Fibroblast of upper back skin (primary cell): Measurements from ENCODE around the gene MTCH2.
"Not testable (repeated sequence)": the region's sequence is repeated elsewhere in the genome, so short reads cannot be mapped to it uniquely, and the experiment has no call there.

ENCODE experiments used
- DNase-seq: peaks from one replicate; pipeline ENCODE4 v3.0.0-alpha.2; 2013

The MTCH2 gene

DNA sequence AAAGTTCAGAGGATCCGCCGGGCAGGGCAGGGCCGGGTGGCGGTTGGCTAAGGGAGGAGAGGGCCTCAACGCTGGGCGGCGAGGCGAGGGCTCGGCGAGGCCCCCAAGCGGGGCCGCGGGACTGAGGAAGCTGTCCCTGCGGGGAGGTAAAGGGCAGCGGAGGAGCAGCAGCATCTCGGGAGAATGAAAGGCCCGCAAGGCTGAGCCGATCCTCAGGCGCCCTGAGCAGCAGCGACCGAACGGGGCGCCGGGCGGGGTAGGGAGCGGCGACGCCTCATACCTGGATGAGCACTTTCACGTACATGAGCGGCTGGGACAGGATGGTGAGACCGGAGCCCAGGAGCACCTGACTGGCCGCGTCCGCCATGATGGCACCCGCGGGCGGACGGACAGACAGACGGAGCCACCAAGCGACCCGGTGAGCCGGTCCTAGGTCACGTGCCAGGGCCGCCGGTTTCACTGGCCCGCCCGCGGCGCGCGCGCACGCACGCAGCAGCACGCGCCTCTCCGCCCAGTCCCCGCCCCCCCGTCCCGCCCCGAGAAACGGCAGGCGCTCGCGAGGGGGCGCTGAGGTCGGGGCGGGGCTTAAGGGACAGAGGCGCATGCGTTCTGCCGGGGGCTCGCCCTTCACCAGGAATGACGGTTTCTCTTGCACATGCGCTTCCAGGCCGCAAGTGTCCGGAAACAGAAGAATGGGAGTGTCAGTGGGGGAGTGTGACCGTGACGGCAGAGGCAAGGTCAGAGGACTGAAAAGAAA, at the start of gene MTCH2:
Gene MTCH2, minus strand, starts transcription at position 461 of the 757 bp plus-strand sequence. Its CDS starts 94 bp downstream, at position 367.
- peak; percentile 97 for DNase-seq

DNA sequence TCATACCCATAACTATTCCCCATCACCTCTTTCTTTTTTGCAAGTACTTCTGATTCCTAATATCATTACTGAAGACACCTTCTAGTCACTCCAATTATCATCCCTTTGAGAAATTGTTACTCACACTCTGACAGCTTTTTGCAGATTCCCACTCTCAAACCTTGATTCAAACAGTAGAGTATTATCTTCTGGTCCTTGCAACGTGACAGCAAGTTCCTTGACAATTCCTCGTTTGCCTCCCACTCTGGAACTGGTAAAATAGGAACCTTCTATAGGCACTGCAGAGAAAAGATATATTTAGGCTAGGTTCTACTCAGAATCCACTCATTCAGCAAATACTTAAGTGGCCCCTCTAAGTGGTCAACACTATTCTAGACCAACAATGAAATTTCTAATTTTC, 49.6 kb upstream of the MTCH2 start:
- no peak for DNase-seq

DNA sequence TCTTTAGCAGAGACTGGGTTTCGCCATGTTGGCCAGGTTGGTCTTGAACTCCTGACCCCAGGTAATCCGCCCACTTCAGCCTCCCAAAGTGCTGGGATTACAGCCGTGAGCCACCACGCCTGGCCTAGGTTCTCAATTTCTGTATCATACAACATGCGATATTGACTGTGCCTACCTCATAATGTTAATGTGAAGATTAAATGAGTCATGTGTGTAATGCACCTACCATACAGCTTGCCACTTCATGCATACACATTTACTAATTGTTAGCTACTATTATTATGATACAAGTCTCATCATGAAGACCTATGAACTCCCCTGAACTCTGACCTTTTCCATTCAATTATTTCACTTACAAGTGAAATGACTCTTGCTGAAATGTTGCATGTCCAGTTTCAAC, 47.1 kb upstream of the MTCH2 start:
- DNase-seq, result no peak

DNA sequence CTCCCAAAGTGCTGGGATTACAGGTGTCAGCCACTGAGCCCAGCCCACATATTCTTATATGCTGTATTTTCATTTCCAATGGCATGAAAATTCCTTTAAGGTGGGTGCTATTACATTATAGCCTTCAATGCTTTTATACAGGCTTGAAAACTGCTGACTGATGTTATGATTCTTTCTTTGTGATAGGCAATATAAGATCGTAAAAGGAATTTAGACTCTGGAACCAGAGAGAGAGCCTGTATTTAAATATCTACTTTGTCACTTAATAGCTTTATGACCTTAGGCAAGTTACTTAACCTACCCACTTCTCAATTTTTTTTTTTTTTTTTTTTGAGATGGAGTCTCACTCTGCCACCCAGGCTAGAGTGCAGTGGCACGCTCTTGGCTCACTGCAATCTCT, 46.6 kb upstream of the MTCH2 start:
- DNase-seq, result no peak

DNA sequence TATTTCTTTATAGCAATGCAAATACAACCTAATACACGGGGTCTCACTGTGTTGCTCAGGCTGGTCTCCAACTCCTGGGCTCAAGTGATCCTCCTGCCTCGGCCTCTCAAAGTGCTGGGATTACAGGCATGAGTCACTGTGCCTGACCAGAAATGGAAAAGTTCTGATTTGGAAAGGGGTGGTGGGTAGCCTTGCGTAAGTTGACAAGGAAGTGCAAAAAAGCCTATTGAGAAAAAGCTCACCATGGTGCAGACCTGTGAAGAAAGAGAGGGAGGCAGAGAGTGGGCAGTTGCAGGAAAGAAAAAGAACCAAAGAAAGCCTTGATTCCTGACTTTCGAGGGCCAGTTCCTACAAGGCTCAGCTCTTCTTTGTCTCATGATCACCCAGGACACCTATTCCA, 45.8 kb upstream of the MTCH2 start:
- DNase-seq, result no peak

DNA sequence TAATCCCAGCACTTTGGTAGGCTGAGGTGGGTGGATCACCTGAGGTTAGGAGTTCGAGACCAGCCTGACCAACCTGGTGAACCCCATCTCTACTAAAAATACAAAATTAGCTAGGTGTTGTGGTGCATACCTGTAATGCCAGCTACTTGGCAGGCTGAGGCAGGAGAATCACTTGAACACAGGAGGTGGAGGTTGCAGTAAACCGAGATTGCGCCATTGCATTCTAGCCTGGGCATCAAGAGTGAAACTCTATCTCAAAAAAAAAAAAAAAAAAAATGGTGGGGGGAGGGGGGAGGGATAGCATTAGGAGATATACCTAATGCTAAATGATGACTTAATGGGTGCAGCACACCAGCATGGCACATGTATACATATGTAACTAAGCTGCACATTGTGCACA, 44.3 kb upstream of the MTCH2 start:
- not testable (repeated sequence) for DNase-seq

DNA sequence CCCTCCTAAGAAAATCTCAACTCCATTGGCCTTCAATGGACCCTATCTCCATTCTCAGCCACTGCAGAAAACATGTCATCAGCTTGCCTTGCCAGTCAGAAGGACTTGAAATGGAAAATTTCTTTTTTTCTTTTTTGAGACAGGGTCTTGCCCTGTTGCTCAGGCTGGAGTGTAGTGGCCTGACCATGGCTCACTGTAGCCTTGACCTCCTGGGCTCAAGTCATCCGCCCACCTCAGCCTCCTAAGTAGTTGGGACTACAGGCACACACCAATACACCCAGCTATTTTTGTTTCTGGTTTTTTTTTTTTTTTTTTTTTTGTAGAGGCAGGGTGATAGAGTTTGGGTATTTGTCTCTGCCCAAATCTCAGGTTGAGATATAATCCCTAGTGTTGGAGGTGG, 43.8 kb upstream of the MTCH2 start:
- DNase-seq, result no peak

DNA sequence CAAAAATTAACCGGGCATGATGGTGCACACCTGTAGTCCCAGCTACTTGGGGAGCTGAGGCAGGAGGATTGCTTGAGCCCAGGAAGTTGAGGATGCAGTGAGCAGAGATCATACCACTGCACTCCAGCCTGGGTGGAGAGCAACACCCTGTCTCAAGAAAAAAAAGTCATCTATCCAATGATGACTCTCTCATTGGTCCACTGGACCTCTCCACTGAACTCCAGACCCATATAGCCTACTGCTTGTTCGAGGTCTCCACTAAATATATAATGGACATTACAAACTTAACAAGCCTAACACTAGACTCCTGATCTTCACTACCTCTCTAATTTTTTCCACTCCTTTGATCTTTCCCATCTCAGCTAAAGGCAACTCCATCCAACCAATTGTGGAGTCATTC, 33.5 kb upstream of the MTCH2 start:
- DNase-seq, result no peak

DNA sequence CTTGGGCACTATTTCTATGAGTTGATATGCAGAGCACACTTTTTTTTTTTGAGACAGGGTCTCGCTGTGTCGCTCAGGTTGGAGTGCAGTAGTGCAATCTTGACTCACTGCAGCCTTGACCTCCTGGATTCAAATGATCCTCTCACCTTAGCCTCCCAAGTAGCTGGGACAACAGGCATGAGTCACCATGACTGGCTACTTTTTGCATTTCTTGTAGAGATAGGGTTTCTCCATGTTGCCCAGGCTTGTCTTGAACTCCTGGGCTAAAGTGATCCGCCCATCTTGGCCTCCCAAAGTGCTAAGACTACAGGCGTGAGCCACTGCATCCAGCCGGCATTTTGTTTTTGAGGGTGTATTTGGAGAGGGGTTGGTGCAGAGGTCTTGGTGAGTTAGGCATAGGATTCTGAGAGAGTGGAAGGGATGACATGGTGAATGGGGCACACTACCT, 29.9 kb upstream of the MTCH2 start:
- DNase-seq, result no peak

DNA sequence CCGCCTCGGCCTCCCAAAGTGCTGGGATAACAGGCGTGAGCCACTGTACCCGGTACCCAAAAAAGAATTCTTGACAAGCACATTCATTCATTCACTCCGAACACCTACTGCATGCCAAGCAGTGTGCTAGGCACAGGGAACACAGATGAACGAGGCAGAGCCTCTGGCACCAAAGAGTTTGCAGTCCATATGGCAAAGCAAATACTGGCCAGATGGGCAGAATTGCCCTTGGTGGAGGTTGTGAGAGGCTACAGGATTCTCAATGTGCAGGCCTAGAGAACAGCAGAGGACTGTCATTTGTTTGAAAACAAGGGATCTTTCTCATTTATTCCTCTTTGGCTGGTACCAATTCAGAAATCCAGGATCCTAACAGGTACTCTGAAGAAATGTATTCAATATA, 27.5 kb upstream of the MTCH2 start:
- DNase-seq, result no peak

DNA sequence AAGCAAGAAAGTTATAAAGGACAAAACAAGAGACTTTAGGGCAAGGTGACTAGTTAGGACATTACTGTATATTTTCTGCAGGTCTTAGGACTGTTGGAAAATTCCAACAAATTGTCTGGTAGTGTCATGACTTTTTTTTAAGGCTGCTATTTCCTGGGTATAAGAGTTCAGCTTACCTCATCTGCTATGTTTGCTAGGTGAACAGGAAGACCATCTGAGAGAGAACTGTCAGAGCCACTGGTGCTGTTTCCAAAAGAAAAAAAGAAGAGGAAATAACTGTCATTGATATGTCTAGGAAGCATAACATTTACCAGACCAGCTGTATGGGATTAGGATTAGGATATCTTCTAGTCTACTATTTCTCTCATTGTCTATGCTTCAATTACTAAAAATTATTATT, 26.3 kb upstream of the MTCH2 start:
- no peak for DNase-seq

DNA sequence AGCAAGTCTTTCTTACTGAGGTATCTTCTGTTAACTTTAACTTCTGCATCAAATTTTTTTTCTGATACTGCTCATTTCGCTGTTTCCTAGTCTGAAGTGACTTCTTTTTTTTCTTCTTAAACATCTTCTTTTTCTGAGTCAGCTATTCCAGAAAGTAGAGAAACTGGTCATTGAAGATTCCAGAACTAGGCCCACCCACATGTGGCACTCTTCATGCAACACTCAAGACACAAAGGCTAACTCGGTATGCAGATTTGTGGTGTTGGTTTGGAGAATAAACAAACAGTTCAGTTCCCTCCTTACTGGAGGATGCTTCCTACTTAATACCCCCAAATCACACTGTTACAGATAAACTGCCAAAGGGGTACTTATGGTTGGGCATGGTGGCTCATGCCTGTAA, 25.2 kb upstream of the MTCH2 start:
- DNase-seq, result no peak

DNA sequence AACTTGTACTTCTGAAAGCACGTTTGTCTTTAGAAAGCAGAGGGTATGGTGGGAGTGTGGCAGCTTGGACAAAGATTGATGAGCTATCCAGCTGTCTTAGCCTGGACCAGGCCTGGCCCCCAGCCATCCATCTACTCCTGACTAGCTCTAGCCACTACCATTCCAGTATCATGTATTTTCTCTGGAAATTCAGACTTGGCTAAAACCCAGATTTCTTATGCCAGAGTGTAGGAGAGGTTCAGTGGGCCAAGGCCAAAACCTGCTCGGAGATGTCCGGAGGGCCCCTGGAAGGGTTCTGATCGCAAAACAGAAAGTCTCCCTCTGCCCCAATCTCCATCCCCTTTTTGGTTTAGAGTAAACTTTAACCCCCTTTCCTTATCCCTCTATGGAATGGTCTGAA, 24.8 kb upstream of the MTCH2 start:
- DNase-seq, result peak; percentile 4

DNA sequence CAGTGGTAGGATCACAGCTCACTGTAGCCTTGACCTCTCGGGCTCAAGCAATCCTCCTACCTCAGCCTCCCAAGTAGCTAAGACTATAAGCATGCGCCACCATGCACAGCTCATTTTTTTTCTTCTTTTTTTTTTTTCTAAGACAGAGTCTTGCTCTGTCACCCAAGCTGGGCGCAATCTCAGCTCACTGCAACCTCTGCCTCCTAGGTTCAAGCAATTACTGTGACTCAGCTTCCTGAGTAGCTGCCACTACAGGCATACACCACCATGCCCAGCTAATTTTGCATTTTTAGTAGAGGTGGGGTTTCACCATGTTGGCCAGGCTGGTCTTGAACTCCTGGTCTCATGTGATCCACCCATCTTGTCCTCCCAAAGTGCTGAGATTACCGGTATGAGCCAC, 22.6 kb upstream of the MTCH2 start:
- DNase-seq, result not testable (repeated sequence)

DNA sequence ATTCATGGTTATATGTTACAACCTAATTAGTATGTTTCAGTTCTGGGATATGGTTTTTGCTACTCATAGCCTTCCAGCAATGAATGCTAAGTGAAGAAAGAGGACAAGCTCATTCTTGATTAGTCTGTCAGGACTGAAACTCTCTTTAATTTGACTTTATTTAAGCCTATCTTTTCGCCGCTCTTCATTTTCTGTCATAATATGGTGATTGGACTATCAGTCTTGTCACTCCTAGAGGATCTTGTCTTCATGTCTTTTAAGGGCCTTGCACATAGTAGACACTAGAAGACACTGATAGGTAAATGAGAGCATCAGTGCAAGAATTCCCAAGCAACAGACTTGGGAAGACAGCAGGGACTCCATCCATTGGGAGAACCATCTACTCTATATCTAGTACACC, 18.9 kb upstream of the MTCH2 start:
- no peak for DNase-seq

DNA sequence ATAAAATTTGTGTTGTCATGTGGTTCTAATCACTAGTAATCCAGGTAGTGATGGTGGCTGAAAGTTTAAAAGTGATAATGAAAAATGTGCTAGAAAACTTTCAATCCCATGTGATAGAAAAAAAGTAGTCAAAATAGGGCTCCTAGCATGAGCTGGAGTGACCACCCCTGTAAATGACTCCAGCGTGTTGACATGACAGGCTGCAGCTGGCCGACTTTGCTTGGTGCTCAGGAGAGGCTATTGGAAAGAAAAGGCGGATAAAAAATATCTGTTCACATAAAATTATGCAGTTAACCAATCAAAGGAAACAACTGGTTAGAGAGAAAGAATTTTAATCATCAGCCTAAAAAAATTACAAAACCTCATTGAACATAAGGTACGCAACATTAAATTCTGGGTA, 16.9 kb upstream of the MTCH2 start:
- no peak for DNase-seq

DNA sequence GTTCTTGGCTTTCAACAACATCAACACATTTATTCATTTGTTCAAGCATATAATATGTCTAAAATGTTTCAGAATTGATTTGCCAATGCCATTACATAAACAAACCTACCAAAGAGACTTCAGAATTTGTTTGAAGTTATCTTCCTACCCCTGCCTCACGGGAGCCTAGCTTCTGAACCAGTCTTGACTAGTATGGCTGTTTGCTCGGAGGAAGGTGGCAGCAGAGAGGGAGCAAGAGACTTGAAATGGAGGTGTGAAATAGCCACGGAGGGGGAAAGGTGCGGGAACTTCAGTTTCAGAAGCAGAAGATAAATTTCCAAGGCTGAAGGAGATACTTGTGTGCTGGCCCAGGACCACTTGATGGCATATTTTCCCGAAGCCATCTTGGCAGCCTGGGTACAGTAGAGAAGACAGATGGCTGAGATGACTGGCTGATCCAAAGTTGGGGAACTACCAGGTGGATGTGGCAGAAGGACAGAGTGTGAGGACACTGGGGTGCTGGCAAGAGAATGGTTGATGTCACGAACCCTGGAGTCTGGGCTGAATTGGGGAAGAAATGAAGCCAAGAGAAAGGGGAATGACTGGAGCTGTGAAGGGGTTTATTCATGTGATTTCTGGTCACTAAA, 14.0 kb upstream of the MTCH2 start:
- no peak for DNase-seq

DNA sequence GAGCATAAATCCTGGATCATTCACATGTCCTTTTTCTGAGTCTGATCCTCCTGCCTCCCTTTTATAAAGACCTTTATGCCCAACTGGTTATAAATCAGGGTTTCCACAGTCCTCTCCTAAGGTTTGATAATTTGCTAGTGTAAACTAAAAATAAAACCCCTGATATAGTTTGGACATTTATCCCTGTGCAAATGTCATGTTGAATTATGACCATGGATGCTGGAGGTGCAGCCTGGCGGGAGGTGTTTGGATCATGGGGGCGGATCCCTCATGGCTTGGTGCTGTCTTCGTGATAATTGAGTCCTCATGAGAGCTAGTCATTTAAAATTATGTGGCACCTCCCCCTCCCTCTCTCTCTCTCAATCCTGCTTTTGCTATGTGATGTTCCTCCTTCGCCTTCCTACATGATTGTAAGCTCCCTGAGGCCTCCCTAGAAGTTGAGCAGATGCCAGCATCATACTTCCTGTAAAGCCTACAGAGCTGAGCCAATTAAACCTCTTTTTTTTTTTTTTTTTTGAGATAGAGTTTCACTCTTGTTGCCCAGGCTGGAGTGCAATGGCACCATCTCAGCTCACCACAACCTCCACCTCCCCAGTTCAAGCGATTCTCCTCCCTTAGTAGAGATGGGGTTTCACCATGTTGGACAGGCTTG, 9.6 kb upstream of the MTCH2 start:
- no peak for DNase-seq

DNA sequence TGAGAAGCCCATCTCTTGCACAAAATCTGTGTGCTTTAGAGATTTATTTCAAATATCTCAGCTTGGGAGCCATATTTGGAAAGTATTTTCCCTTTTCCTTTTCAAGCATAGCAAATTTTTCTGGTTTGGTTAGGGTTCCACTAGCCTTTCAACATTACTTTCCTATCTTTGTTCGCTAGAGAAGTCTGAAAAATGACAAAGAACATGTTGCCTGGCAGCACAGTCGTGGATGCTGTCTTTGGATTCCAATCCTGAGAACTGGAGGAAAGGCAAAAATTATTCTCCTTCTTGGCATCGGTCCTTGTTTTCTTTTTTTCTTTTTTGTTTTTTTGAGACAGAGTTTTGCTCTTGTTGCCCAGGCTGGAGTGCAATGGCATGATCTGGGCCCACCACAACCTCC, 6.9 kb upstream of the MTCH2 start:
- no peak for DNase-seq

DNA sequence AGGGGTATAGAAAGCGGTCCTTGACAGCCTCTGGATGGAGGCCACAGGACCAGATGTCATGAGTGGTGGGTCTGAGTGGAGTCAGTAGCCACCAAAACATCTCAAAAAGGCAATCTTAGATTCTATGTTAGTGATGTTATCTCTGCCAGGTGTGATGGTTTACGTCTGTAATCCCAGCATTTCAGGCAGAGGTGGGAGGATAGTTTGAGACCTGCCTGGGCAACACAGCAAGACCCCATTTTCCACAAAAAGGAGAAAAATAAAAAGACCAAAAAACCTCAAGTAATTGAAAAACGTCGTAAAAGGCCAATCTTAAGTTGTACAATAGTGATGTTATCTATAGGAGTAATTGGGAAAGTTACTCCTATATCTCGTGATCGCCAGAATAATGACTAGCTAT, 3.7 kb upstream of the MTCH2 start:
- no peak for DNase-seq

DNA sequence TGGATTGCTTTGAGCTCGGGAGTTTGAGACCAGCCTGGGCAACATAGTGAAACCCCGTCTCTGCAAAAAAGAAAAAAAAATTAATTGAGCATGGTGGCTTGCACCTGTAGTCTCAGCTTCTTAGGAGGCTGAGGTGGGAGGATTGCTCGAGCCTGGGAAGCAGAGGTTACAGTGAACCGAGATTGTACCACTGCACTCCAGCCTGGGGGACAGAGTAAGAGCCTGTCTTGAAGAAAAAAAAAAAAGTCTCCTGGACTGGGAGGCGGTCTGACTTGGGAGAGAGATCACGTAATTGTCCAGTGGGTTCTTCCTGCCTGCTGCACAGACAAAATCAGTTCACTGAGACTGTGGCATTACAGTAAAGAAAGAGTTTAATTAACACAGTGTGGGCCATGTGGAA, 3.1 kb upstream of the MTCH2 start:
- no peak for DNase-seq

DNA sequence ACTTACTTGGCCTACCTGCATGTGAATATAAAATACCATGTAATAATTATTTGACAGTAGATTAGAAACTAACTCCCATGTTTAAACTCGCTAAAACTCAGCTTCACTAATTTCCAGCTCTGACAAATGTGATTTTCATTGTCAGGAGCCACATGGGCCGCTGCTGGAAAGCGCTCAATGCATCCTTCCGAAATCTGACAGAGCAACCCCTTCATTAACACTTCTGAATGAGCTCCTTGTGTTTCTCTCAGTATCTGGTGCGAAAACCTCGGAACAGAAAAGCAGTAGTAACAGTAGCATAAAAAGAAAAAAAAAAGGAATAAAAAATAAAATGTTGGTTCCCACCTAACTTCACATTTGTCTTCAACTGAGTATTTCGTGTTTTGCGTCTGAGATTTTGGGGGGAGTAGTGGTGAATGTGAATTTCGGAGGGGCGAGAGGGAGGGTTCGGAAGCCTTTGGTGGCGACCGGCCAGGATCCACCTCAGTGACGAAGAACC, 710 bp downstream of the MTCH2 start:
- no peak for DNase-seq

DNA sequence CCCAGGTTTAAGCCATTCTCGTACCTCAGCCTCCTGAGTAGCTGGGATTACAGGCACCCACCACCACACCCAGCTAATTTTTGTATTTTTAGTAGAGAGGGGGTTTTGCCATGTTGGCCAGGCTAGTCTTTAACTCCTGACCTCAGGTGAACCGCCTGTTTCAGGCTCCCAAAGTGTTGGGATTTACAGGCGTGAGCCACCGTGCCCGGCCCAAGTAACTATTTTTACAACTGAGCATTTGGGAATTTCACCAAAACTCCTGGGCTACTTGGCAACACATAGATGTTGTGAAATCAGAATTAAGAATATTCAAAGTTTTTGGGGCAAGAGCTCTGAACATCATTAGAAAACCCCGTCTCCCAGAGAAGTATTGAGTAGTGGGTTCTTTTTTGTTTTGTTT, 1.9 kb downstream of the MTCH2 start:
- not testable (repeated sequence) for DNase-seq

DNA sequence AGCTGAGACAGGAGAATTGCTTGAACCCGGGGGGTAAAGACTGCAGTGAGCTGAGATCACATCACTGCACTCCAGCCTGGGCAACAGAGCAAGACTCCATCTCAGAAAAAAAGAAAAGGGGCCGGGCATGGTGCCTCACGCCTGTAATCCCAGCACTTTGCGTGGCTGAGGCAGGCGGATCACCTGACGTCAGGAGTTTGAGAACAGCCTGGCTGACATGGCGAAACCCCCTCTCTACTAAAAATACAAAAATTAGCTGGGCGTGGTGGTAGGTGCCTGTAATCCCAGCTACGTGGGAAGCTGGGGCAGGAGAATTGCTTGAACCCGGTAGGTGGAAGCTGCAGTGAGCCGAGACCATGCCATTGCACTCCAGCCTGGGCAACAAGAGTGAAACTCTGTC, 6.0 kb downstream of the MTCH2 start:
- DNase-seq, result not testable (repeated sequence)
